Stimulated activated naive CD4-positive, alpha-beta T cell treated with Interleukin-2 at 50 U/mL for 16 hours (primary cell): ENCODE results near the gene PARP3.

Experiments
- DNase-seq: peaks from one replicate; lab custom pipeline; 2025; lab: John Stamatoyannopoulos, UW

PARP3 gene

GRCh38 chr3:51948016-51948580 is 5.9 kb downstream of the PARP3 start:
- no peak for DNase-seq

GRCh38 chr3:51949121-51949520 is 7.0 kb downstream of the PARP3 start:
- DNase-seq: no peak

- no peak for DNase-seq
These were observed 8.7 kb downstream of the PARP3 start for GRCh38 chr3:51950899-51951298.

GRCh38 chr3:51953445-51953844 is 11.3 kb downstream of the PARP3 start:
- no peak for DNase-seq

- no peak for DNase-seq
These were observed 11.9 kb downstream of the PARP3 start for GRCh38 chr3:51954105-51954504.

GRCh38 chr3:51954713-51955112 is 12.6 kb downstream of the PARP3 start:
- no peak for DNase-seq

GRCh38 chr3:51955175-51955892 is 13.2 kb downstream of the PARP3 start, which contains the start of gene GPR62:
Gene GPR62 (plus strand): TSS chr3:51955381. CDS start chr3:51955653, 272 bp downstream.
- DNase-seq: no peak

- no peak for DNase-seq
These were observed 14.0 kb downstream of the PARP3 start for GRCh38 chr3:51955893-51956770.

GRCh38 chr3:51957520-51958205 is 15.5 kb downstream of the PARP3 start:
- DNase-seq: no peak

GRCh38 chr3:51958603-51959521 is 16.7 kb downstream of the PARP3 start:
- no peak for DNase-seq

GRCh38 chr3:51959651-51960050 is 17.5 kb downstream of the PARP3 start:
- DNase-seq: no peak

GRCh38 chr3:51960386-51960785 is 18.2 kb downstream of the PARP3 start:
- no peak for DNase-seq

GRCh38 chr3:51961011-51961410 is 18.8 kb downstream of the PARP3 start:
- no peak for DNase-seq

GRCh38 chr3:51961602-51962569 is 19.7 kb downstream of the PARP3 start:
- DNase-seq: no peak

GRCh38 chr3:51962854-51963530 is 20.8 kb downstream of the PARP3 start:
- no peak for DNase-seq

- no peak for DNase-seq
These were observed 21.8 kb downstream of the PARP3 start for GRCh38 chr3:51963951-51964451.

GRCh38 chr3:51964521-51964920 is 22.4 kb downstream of the PARP3 start:
- no peak for DNase-seq

- no peak for DNase-seq
These were observed 23.9 kb downstream of the PARP3 start for GRCh38 chr3:51966016-51966415.

- no peak for DNase-seq
These were observed 24.3 kb downstream of the PARP3 start for GRCh38 chr3:51966486-51966885.
